HFF-Myc (cell line): ENCODE measurements around the gene PTGES.

Source experiments
- DNase-seq: peaks from one replicate; pipeline ENCODE4 v3.0.0-alpha.2; 2011; ENCODE audit warnings: low read depth; ENCODE audit errors: extremely low read depth
- H3K4me3 ChIP-seq: replicated peaks from 2 replicates; pipeline ENCODE4 v1.5.1; 2011; ENCODE audit warnings: low read depth, mild to moderate bottlenecking, control low read depth, low read length
- CTCF ChIP-seq: IDR thresholded peaks from 2 replicates; pipeline ENCODE4 v1.5.1; 2012; ENCODE audit warnings: mild to moderate bottlenecking, low read depth, low read length, control low read depth; ENCODE audit errors: missing control alignments

The PTGES gene

GRCh38 chr9:129717991-129718390 lies 34.9 kb downstream of the PTGES start:
- no peak for DNase-seq
- TF ChIP-seq CTCF: no peak
- no peak overlapping the region for H3K4me3 ChIP-seq

GRCh38 chr9:129716091-129716490 lies 36.8 kb downstream of the PTGES start:
- no peak for DNase-seq
- no peak for TF ChIP-seq CTCF
- H3K4me3 ChIP-seq: no peak overlapping the region

- H3K4me3 ChIP-seq: no peak overlapping the region
- no peak for DNase-seq
- no peak for TF ChIP-seq CTCF
These were observed 38.3 kb downstream of the PTGES start for GRCh38 chr9:129714511-129715061.

GRCh38 chr9:129713402-129713679 lies 39.5 kb downstream of the PTGES start:
- TF ChIP-seq CTCF: no peak
- no peak overlapping the region for H3K4me3 ChIP-seq
- no peak for DNase-seq

GRCh38 chr9:129712634-129713401 lies 40.0 kb downstream of the PTGES start:
- DNase-seq: peak; percentile 70
- no peak for TF ChIP-seq CTCF
- H3K4me3 ChIP-seq: peak overlapping the region; percentile 25

- no peak overlapping the region for H3K4me3 ChIP-seq
- DNase-seq: no peak
- no peak for TF ChIP-seq CTCF
These were observed 42.7 kb downstream of the PTGES start for GRCh38 chr9:129710169-129710453.
